Activated CD8-positive, alpha-beta T cell treated with anti-CD3 and anti-CD28 coated beads, Interleukin-2, amount 10 ng/mL, durations not matched to agents 7 days and 5 days (primary cell): ENCODE results near the gene ABHD8. TPM values are rescaled to one million over a fixed set of nuclear protein-coding genes. Genes with fewer than 3 reads are reported as not detected.

ENCODE experiments used
- ATAC-seq: fragments of 150-1000 bp; cut with Tn5 transposase; one replicate; pipeline ENCODE4 v1.10.0; 2021; ENCODE audit warnings: moderate library complexity
- CTCF ChIA-PET: fragments of 350-600 bp; sonication (Branson Sonifier 250); formaldehyde crosslinking; loops from one replicate; lab custom pipeline; 2021; ENCODE audit warnings: antibody characterized with exemption; lab: Charles Lee
- POLR2A ChIA-PET: fragments of 350-600 bp; sonication (Branson Sonifier 250); formaldehyde crosslinking; loops from one replicate; lab custom pipeline; 2021; ENCODE audit warnings: antibody characterized with exemption; lab: Charles Lee
- DNase-seq: peaks from one replicate; pipeline ENCODE4 v3.0.0-alpha.2; 2020
- H3K27ac Mint-ChIP-seq: one replicate; pipeline ENCODE4 v1.8.0; 2021; ENCODE audit warnings: mild to moderate bottlenecking, mixed read lengths
- H3K27me3 Mint-ChIP-seq: one replicate; pipeline ENCODE4 v1.8.0; 2021; ENCODE audit warnings: low read depth, mixed read lengths
- H3K36me3 Mint-ChIP-seq: one replicate; pipeline ENCODE4 v1.8.0; 2021; ENCODE audit warnings: low read depth, mixed read lengths
- H3K4me1 Mint-ChIP-seq: one replicate; pipeline ENCODE4 v1.8.0; 2021; ENCODE audit warnings: low read depth, mixed read lengths
- H3K4me3 Mint-ChIP-seq: one replicate; pipeline ENCODE4 v1.8.0; 2021; ENCODE audit warnings: mild to moderate bottlenecking, mixed read lengths
- H3K9me3 Mint-ChIP-seq: one replicate; pipeline ENCODE4 v1.8.0; 2022; ENCODE audit warnings: mixed read lengths; ENCODE audit not compliant: insufficient read depth
- total RNA-seq, 2 experiments: library from RNA; stranded (reverse); gene quantifications; one replicate each; pipeline ENCODE4 v1.2.3, GENCODE V29; 2021

Gene ABHD8
- total RNA-seq, 2 experiments from 2014 or later: 8.9 to 9.7 TPM

DNA sequence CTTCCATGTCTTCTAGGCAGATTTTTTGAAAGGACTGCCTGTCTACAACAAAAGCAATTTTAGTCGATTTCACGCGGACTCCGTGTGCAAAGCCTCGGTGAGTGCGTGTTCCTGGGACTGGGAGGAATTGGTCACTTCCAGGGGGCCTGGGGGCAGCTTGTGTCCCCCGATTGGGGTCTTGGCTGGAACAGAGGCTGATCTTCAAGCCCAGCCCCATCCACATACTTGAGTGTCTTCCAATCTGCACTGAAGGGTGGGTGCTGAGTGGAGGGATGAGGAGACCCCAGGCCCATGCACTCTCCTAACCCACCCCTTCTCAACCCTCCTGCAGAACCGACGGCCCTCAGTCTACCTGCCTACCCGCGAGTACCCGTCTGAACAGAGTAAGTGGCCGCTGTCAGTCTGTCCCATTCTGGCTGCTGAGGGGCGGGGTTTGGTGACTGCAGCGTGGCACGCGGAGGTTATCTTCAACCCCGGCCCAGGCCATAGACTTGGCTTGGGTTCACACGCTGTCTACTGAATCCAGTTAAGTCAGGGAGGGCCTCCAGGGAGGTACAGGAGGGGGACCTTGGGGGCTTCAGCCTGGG lies 10.9 kb upstream of the ABHD8 start:
- Mint-ChIP-seq H3K36me3 (peaks cover 21% of the 10 kb centered on the region), H3K9me3 (no peaks in the 10 kb centered on the region), H3K4me1 (peaks cover 21% of the 10 kb centered on the region), H3K4me3 (no peak overlapping the region), H3K27ac (no peak overlapping the region), H3K27me3 (no peaks in the 10 kb centered on the region)
- ATAC-seq: no peak
- DNase-seq: no peak
- ChIA-PET POLR2A (no interaction called here), CTCF (no interaction called here)

DNA sequence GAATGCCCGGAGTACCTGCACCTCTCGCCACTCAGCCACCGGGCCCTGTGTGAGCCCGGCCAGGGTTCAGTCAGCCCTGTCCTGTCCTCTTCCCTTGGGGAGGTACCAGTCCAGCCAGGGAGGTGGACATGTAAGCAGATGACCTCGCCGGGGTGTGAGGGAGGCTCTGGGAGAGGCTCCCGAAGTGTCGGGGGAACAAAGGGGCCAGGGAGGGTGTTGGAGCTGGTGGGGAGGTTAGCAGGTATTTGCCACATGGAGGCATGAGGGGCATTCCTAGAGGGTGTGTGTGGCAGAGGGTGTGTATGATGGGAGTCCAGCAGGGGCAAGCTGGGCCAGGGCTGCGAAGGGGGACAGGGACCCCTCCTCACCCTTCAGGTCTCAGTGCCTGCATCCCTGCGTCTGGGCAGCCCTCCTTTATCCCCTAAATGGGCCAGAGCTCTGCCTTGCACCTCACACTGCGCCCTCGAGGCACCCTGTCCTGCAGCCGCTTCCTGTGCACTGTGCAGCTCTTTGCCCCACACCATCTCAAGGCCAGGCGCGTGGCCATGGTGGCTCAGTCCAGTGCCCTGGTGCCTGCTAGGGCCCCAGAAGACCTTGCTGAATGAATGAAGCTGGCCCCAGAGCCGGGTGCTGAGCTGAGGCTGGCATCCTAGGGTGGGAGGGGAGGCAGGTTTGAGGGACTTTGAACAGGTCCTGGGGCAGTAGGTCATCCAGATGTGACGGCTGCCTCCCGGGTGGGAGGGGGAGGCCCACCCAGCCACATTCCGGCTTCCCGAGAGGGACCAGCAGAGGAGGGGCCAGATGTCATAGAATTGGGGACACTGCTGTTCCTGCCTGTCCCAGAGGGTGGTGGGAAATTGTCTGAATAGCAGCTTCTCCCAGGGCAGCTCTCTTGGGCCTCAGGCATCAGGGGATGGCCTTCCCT lies 9.2 kb upstream of the ABHD8 start:
- CTCF ChIA-PET: interaction anchor here (1.1 kb wide), 1 partner anchor 8 kb away, joined by 3 read pairs; no protein-coding TSS in a partner anchor
- Mint-ChIP-seq H3K36me3 (peaks cover 27% of the 10 kb centered on the region), H3K27me3 (no peaks in the 10 kb centered on the region), H3K4me3 (no peak overlapping the region), H3K27ac (no peak overlapping the region), H3K9me3 (no peaks in the 10 kb centered on the region), H3K4me1 (peaks cover 31% of the 10 kb centered on the region)
- no peak for ATAC-seq
- no peak for DNase-seq
- POLR2A ChIA-PET: interaction anchor here (0.7 to 1.9 kb wide), 5 partner anchors 9 to 30 kb away, joined by 3 to 9 read pairs (median 3); no protein-coding TSS in a partner anchor

DNA sequence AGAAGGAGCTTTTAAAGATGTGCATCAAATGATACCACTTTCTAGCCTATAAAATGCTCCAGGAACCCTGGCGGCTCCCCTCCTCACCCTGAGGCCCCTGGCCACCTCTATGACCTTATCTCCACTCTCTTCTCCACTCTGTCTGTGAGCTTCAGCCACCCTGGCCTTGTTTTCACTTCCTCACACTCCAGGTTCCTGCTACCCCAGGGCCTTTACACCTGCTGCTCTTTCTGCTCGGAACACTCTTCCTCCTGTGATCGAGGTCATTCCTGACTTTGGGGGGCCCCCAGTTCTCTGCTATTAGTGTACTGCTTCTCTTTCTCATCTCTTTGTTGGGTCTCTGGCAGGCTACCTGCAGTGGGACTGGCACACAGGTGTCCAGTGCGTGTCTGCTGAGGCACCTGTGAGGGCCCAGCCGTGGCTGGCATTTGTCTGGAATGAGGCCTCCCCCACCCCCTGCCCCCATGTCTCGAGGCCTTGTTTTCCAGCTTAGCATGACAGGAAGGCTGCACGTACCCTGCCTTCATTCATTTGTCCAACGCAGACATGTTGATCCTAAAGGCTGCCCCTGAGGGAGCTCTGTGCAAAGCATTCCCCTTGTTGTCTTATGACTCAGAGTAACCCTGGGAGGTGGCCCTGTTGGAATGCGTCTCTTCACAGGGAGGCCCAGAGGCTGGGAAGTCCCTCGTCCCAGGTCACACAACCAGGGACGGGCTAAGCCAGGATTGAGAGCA lies 8.4 kb upstream of the ABHD8 start:
- Mint-ChIP-seq H3K9me3 (no peaks in the 10 kb centered on the region), H3K36me3 (peaks cover 28% of the 10 kb centered on the region), H3K27me3 (no peaks in the 10 kb centered on the region), H3K27ac (peak overlapping the region; percentile 39), H3K4me3 (no peak overlapping the region), H3K4me1 (peaks cover 38% of the 10 kb centered on the region)
- CTCF ChIA-PET: no interaction called here
- DNase-seq (no peak), ATAC-seq (no peak)
- POLR2A ChIA-PET: interaction anchor here (1.4 to 1.9 kb wide), 2 partner anchors 10 to 13 kb away, joined by 3 to 9 read pairs; no protein-coding TSS in a partner anchor

DNA sequence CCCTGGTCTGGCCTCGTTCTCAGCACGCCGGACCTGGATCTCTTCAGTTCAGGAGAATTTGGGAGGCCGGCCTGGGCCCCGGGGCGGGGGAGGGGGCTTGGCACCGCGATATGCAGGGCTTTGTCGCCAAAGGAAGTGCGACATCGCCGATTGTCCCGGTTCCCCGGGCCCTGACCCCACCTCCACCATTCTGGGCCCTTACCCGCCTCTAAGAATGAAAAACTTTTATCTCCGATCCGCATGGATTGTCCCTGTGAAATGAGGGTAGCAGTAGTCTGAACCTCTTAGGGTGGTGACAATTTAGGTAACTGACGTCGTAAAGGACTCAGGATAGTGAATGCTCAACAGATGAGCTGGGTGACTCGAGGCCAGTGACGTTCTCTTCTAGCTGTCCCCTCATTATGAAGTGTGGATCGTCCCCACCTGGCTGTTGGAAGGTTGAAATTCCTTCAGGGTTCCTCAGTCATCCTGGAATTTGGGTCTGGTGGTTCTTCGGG lies 6.8 kb upstream of the ABHD8 start:
- H3K4me3 Mint-ChIP-seq: peak overlapping the region; percentile 97
- H3K27me3 Mint-ChIP-seq: no peaks in the 10 kb centered on the region
- no peaks in the 10 kb centered on the region for H3K9me3 Mint-ChIP-seq
- H3K27ac Mint-ChIP-seq: peak overlapping the region; percentile 98
- DNase-seq: no peak
- ATAC-seq: no peak
- ChIA-PET CTCF (interaction anchor here (1.0 to 4.8 kb wide), 4 partner anchors 17 to 156 kb away, joined by 3 to 27 read pairs (median 8); partner anchors contain the start of gene ANO8), POLR2A (interaction anchor here (1.3 to 1.5 kb wide), 2 partner anchors 26 to 96 kb away, joined by 3 to 6 read pairs; partner anchors contain the start of gene BST2)
- peaks cover 22% of the 10 kb centered on the region for H3K36me3 Mint-ChIP-seq
- peaks cover 49% of the 10 kb centered on the region for H3K4me1 Mint-ChIP-seq

DNA sequence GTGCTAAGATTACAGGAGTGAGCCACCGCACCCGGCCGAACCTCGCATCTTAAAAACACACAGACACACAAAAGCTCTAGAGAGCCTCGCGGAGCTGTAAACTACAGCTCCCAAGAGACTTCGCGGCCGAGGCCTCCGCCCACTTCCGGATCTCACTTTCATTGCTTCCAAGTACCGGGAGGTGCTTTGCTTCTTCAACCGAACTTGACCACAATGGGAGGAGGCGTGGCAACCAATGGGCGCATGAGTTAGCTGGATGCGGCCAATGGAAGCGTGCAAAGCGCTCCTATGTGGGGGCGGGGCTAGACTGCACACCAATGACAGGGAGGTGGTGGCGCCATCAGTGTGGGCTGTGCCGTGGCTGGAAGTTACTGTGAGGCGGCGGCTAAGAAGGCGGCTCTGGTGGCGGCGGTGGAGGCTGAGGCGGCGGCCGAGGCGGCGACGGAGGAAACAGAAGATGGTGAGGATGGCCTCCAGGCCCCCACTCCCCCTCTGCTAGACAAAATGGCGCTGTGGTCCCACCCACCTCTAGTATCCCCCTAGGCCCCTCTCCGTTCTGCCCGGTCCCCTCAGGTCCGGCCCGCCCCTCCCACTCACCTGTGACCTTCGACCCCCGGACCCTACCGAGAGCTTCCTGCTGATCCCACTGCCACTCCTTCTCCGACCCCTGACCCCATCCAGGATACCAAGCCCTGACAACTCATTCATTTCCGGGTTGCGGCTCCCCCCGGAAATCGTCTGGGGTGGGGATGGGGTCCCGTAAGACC lies 6.2 kb upstream of the ABHD8 start, which contains the start of gene DDA1:
TSS of gene DDA1 (plus strand) at position 366 of the 767 bp plus-strand sequence. CDS start at position 458, 92 bp downstream.
- peak; percentile 100 for DNase-seq
- ChIA-PET POLR2A (interaction anchor here (0.5 to 1.7 kb wide), 8 partner anchors 9 to 233 kb away, joined by 3 to 6 read pairs (median 3); partner anchors contain the start of genes BABAM1 and BST2), CTCF (interaction anchor here (0.8 to 4.8 kb wide), 11 partner anchors 16 to 187 kb away, joined by 3 to 27 read pairs (median 3); partner anchors contain the start of genes ANKLE1, ANO8, BABAM1 and MVB12A)
- Mint-ChIP-seq H3K4me3 (peak within 1 kb of the TSS; percentile 97), H3K27ac (peak within 1 kb of the TSS; percentile 98), H3K9me3 (no peaks in the 10 kb centered on the region), H3K27me3 (no peaks in the 10 kb centered on the region), H3K36me3 (peaks cover 20% of the 10 kb centered on the region), H3K4me1 (peaks cover 56% of the 10 kb centered on the region)
- ATAC-seq: peak; percentile 87

DNA sequence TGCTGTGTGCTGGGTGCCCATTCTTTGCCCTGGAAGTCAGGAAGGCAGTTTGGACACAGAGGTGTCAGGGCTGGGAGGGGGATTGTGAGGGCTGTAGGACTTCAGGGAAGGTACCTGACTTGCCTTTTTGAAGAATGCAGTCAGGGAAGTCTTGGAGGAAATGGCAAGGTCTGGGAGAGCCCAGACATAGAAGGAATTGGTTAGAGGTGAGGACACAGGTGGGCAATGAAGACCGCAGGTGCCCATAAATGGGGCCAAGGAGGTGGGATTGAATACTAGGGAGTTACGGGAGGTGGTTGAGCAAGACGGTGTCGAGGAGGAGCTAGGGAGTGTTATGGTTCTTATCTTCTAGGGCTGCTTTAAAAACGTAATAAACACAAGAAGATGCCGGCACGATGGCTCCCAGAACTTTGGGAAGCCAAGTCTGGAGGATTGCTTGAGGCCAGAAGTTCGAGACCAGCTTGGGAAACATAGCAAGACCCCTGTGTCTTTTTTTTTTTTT lies 4.7 kb upstream of the ABHD8 start:
- no peak for ATAC-seq
- H3K27me3 Mint-ChIP-seq: no peaks in the 10 kb centered on the region
- POLR2A ChIA-PET: interaction anchor here (1.7 kb wide), 1 partner anchor 18 kb away, joined by 4 read pairs; no protein-coding TSS in a partner anchor

GRCh38 chr19:17306285-17306714 lies 3.1 kb upstream of the ABHD8 start:
- CTCF ChIA-PET: interaction anchor here (0.6 to 4.8 kb wide), 12 partner anchors 14 to 85 kb away, joined by 3 to 27 read pairs (median 3); partner anchors contain the start of genes ANO8 and USHBP1
- no peak for ATAC-seq
- Mint-ChIP-seq H3K4me1 (peaks cover 65% of the 10 kb centered on the region), H3K4me3 (peak overlapping the region; percentile 90), H3K27ac (peak overlapping the region; percentile 92), H3K27me3 (no peaks in the 10 kb centered on the region), H3K9me3 (no peaks in the 10 kb centered on the region), H3K36me3 (peaks cover 14% of the 10 kb centered on the region)
- POLR2A ChIA-PET: interaction anchor here (0.5 to 1.0 kb wide), 7 partner anchors 14 to 247 kb away, joined by 3 to 4 read pairs (median 3); partner anchors contain the start of gene BST2
- no peak for DNase-seq

More for the DNA sequence above, 4.7 kb upstream of the ABHD8 start:
- peaks cover 14% of the 10 kb centered on the region for H3K36me3 Mint-ChIP-seq
- peak overlapping the region; percentile 23 for H3K27ac Mint-ChIP-seq
- H3K4me1 Mint-ChIP-seq: peaks cover 64% of the 10 kb centered on the region
- no peak for DNase-seq
- peak overlapping the region; percentile 90 for H3K4me3 Mint-ChIP-seq
- H3K9me3 Mint-ChIP-seq: no peaks in the 10 kb centered on the region
- CTCF ChIA-PET: interaction anchor here (1.7 to 4.8 kb wide), 4 partner anchors 26 to 82 kb away, joined by 5 to 27 read pairs (median 10); partner anchors contain the start of genes ANKLE1 and ANO8

DNA sequence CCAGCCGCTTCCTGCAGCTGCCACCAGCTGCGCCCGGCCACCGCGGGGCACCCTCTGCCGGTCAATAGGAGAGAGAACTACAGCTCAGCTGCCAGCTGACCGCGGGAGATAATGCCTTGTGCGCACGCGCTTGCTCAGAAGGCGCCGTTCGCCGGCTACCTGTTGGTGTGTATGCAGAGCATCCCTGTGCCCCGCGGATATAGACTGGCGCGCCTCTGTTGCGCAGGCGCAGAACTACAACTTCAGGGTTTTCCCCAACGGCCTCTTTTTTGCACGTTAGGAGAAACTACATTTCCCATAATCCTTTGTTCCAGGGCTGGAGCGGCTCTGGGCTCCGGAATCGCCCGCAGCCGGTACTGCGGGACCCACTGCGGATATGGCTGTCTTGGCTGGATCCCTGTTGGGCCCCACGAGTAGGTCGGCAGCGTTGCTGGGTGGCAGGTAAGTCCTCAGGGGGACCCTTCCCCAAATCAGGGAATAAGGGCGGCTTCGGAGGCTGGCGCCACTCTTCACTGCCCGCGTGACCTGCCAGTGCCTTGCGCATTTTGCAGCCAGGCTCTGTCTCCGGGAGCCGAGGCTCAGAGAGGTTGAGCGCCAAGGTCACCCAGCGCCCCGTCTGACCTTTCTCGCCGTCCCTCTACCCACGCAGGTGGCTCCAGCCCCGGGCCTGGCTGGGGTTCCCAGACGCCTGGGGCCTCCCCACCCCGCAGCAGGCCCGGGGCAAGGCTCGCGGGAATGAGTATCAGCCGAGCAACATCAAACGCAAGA lies 2.5 kb upstream of the ABHD8 start, which contains the start of gene MRPL34:
TSS of gene MRPL34 (plus strand) at position 356 of the 768 bp plus-strand sequence. CDS start at position 377, 21 bp downstream.
- Mint-ChIP-seq H3K27ac (peak within 1 kb of the TSS; percentile 92), H3K36me3 (peaks cover 12% of the 10 kb centered on the region), H3K4me1 (peaks cover 61% of the 10 kb centered on the region), H3K9me3 (no peaks in the 10 kb centered on the region), H3K4me3 (peak within 1 kb of the TSS; percentile 90), H3K27me3 (no peaks in the 10 kb centered on the region)
- ChIA-PET CTCF (interaction anchor here (0.6 to 4.8 kb wide), 22 partner anchors 13 to 215 kb away, joined by 3 to 27 read pairs (median 3); partner anchors contain the start of genes ANO8, USE1 and USHBP1), POLR2A (interaction anchor here (0.5 to 1.0 kb wide), 5 partner anchors 28 to 247 kb away, joined by 3 to 4 read pairs (median 3); partner anchors contain the start of gene GTPBP3)
- ATAC-seq (peak; percentile 72), DNase-seq (peak; percentile 98)

- peak overlapping the region; percentile 90 for H3K4me3 Mint-ChIP-seq
- peaks cover 11% of the 10 kb centered on the region for H3K36me3 Mint-ChIP-seq
- CTCF ChIA-PET: interaction anchor here (0.7 to 2.9 kb wide), 15 partner anchors 12 to 215 kb away, joined by 3 to 23 read pairs (median 4); partner anchors contain the start of genes USE1 and USHBP1
- peak overlapping the region; percentile 92 for H3K27ac Mint-ChIP-seq
- no peaks in the 10 kb centered on the region for H3K9me3 Mint-ChIP-seq
- ATAC-seq (no peak), DNase-seq (no peak)
- POLR2A ChIA-PET: interaction anchor here (0.8 to 0.9 kb wide), 2 partner anchors 29 to 32 kb away, joined by 3 read pairs; partner anchors contain the start of gene GTPBP3
- H3K4me1 Mint-ChIP-seq: peaks cover 55% of the 10 kb centered on the region
- no peaks in the 10 kb centered on the region for H3K27me3 Mint-ChIP-seq
Observed at GRCh38 chr19:17305216-17305516, 1.9 kb upstream of the ABHD8 start.
